ENCODE measurements around the gene PPP1R3F.

PPP1R3F gene, protein sequence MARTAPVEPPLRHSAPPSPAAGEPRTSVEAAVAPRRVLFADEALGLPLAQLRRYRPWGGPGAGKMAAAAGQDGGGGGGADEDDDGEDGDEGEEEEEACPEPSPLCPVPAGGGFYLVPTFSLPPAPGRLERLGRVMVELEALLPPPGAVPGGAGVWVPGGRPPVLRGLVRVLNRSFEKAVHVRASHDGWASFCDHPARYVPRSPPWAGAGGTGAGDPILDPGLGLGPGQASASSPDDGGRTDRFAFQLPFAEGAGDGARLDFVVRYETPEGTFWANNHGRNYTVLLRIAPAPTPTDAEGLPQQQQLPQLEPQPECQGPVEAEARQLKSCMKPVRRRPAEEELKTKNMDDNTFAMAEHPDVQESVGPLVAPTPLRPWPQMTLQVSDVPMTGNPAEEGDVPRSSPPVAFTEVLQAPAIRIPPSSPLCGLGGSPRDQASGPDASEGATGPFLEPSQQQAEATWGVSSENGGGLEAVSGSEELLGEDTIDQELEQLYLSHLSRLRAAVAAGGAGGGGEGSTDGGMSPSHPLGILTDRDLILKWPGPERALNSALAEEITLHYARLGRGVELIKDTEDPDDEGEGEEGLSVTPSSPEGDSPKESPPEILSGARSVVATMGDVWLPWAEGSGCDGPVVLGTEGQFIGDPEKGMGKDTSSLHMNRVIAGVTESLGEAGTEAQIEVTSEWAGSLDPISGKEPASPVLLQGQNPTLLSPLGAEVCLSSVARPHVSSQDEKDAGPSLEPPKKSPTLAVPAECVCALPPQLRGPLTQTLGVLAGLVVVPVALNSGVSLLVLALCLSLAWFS

GRCh38 chrX:49269767-49270248 is at the start of gene PPP1R3F:
Gene PPP1R3F, plus strand, starts transcription at chrX:49269793. Its CDS starts 77 bp downstream, at chrX:49269870.
- DNase-seq = no peak

DNA sequence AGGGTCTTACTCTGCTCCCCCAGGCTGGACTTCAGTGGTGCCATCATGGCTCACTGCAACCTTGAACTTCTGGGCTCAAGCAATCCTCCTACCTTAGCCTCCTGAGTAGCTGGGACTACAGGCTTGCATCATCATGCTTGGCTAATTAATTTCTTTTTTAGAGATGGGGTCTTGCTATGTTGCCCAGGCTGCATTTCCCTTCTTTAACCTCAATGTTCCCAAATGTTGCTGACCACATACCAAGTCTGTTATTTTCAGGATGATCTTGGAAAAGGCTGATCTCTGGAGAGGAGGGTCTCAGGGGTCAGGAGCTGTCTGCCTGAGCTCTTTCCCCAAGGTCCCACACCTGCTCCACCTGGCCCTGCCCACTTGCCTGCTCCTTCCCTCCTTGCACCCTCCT is 49.5 kb upstream of the PPP1R3F start:
- DNase-seq = no peak

- no peak for DNase-seq
Observed at GRCh38 chrX:49221868-49222267, 47.7 kb upstream of the PPP1R3F start.

GRCh38 chrX:49225858-49226257 is 43.7 kb upstream of the PPP1R3F start:
- DNase-seq = no peak

- DNase-seq = no peak
Observed at GRCh38 chrX:49226946-49227345, 42.6 kb upstream of the PPP1R3F start.

- DNase-seq = no peak
Observed at GRCh38 chrX:49227726-49228125, 41.9 kb upstream of the PPP1R3F start.

DNA sequence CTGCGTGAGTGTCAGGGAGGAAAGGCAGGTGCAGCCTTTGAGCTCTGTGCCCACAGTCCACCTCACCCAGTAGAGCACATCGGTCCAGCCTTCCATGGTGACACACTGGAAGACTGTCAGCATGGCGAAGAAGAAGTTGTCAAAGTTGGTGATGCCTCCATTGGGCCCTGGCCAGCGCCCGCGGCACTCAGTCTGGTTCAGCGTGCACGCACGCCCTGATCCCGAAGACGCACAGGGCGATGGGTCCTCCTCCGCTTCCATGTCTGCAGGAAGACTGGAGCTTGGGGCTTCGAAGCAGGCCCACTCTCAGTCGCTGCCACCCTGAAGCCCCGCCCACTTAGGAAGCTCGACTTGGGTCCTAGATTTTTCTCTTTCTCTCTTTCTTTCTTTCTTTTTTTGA is 41.4 kb upstream of the PPP1R3F start:
- DNase-seq = no peak

- DNase-seq = no peak
Observed at GRCh38 chrX:49230500-49231232, 38.9 kb upstream of the PPP1R3F start.

DNA sequence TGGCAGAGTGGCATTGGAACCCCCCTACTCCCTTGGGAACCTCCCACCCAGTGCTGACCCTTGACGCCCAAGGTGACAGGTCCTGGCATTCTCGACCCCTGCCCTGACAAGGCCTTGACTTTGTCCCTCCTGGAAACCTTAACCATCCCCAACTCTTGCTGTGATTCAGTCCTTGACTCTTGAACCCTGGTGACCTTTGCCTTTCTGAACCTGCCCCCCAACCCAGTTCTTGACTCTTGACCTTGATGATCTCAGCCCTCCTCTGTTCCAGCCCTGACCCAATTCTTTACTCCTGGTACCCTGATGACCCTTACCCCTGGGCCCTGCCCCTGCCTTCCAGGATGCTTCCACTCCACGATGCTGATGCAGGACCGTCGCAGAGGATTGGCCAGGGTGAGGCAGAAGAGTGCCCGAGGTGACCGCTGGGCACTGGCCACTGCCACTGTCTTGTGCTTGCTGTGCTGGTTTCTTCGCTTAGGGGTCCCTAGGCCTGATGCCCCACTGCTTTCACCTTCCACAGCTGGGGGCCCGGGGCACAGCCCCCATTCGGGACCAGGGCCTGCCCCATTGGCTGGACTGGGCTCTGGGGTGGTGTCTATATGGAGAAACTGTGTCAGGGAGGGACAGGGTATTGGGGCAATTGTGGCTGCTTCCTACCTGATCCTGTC is 38.1 kb upstream of the PPP1R3F start:
- no peak for DNase-seq

GRCh38 chrX:49232525-49232924 is 37.1 kb upstream of the PPP1R3F start:
- DNase-seq = no peak

- no peak for DNase-seq
Observed at GRCh38 chrX:49233176-49233575, 36.4 kb upstream of the PPP1R3F start, which contains the start of gene CACNA1F. Gene CACNA1F, minus strand, starts transcription at chrX:49233340. Its CDS starts 31 bp downstream, at chrX:49233309.

DNA sequence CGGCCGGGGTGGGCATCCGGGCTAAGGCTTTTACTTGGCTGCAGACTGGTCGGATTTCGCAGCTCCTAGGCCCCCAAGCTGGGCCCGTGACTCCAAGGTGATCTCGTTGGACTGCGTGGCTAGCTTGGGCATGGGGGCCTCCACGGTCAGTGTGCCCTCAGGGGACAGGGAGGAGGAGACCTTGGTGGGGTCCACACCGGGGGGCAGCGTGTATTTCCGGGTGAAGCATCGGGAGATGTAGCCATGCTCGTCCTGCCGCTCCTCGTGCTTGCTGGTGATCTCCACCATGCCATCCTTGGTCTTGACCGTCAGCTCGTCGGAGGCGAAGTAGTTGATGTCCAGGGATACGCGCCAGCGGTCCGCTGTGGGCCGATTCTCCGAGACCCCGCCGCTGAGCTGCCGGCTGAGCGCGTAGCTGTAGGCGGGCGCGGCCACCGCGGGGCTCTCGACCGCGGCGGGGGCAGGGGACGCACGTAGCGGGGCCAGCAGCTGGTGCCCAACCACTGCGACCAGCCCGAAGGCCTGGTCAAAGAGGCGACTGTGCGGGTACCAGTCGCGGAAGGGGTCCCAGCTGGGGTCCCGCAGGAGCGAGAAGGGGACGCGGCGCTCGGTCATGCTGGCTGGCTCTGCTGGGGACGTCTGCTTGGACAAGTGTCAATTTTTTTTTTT is 35.6 kb upstream of the PPP1R3F start:
- DNase-seq = no peak

DNA sequence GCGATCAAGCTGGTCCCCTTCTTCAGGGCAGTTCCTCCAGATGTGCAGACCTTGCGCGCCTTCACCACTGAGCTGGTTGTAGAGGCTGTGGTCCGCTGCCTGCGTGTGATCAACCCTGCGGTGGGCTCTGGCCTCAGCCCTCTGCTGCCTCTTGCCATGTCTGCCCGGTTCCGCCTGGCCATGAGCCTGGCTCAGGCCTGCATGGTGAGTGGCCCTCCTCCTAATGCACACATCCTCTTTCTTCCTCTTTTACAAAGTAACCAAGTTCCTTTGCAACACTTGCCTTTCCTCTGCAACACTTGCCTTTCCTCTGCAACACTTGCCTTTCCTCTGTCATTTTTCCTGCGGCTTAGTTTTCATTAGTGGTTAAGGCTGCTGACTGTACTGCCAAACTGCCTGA is 32.5 kb upstream of the PPP1R3F start:
- peak; percentile 73 to 81 for DNase-seq

DNA sequence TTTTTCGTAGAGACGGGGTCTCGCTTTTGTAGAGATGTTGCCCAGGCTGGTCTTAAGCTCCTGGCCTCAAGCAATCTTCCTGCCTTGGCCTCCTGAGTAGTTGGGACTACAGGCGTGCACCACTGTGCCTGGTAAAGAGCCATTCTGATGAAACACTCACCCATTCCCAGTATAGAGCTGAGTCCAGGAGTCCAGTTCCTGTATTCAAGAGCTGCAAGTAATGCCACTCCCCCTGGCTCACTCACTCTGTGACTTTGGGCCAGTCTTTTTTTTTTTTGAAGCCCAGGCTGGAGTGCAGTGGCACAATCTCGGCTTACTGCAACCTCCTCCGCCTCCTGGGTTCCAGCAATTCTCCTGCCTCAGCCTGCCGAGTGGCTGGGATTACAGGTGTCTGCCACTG is 30.9 kb upstream of the PPP1R3F start:
- no peak for DNase-seq

DNA sequence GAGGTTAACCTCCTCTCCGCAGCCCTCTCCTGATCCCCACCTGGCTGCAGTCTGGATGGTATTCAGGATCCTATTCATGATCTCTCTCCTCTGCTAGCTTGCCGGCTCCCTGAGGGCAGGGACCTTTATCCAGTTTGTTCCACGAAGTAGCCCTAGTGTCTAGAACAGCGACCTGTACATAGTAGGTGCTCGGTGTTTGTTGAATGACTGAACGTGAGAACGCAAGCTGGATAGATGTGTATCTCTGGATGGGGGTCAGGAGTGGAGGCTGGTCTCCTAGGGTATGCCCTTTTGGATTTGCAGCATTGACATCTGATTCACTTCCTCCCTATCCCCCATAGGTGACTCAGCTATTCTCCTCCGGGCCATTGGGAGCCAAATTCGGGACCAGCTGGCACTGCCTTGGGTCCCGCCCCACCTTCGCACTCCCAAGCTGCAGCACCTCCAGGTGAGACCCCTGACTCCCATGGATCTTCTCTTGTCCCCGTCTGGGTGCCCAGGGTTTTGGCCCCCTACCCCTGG is 27.0 kb upstream of the PPP1R3F start:
- no peak for DNase-seq

- DNase-seq = no peak
Observed at GRCh38 chrX:49243166-49243565, 26.4 kb upstream of the PPP1R3F start.

GRCh38 chrX:49244207-49244606 is 25.4 kb upstream of the PPP1R3F start:
- DNase-seq = no peak

DNA sequence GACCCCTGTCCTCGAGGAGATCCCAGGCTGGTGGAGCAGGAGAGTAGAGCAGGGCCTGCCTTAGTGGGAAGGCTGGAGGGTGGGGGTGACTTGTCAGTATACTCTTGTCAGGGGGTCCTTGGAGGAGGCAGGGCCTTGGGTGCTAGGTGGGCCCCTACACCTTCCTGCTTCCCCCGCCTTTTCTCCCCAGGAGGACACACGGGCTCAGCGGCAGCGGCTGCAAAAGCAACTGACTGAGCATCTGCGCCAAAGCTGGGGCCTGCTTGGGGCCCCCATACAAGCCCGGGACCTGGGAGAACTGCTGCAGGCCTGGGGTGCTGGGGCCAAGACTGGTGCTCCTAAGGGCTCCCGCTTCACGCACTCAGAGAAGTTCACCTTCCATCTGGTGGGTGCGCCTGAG is 23.1 kb upstream of the PPP1R3F start:
- DNase-seq = no peak

GRCh38 chrX:49247346-49247745 is 22.2 kb upstream of the PPP1R3F start:
- DNase-seq = no peak

GRCh38 chrX:49247916-49248811 is 21.4 kb upstream of the PPP1R3F start:
- no peak for DNase-seq

- DNase-seq = no peak
Observed at GRCh38 chrX:49249071-49249470, 20.5 kb upstream of the PPP1R3F start.

Data from Kasumi-1 (cell line).